Measurements from ENCODE around the gene MAN2A1.

The MAN2A1 gene

DNA sequence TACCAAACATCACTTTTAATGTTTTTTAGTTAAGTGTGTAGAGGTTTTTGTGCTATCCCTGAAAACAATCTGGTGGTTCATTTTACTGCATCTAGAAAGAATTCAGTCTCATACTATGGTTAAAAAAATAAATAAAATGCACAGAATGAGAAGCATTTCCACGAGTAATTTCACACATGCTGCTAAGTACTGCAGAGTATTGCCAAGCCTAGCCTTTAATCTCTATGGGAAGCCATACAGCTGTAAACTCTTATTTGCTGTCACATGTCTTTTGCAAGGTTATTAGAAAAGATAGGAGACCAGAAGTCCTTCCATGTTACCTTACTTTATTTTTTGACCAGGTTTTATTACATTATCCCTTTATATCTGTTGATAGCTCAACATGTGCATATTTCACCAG lies 37.6 kb upstream of the MAN2A1 start:
- no peaks in the 10 kb centered on the region for H3K79me2 ChIP-seq (ENCODE audit: low read length)
- H3K9me3 ChIP-seq (replicated peaks; ENCODE audit: insufficient read depth, low read length), result no peaks in the 10 kb centered on the region
- no peak overlapping the region for H3K4me2 ChIP-seq (ENCODE audit: low read depth, low read length)
- H2AFZ ChIP-seq (ENCODE audit: low read length), result no peak overlapping the region
- no peak overlapping the region for H3K9ac ChIP-seq (ENCODE audit: low read length)
- H3K27ac ChIP-seq (ENCODE audit: low read length), result no peak overlapping the region
- H3F3A ChIP-seq (ENCODE audit: insufficient read depth, low read length), result no peaks in the 10 kb centered on the region
- H3K4me3 ChIP-seq (ENCODE audit: low read length), result no peak overlapping the region
- no peaks in the 10 kb centered on the region for H4K20me1 ChIP-seq (ENCODE audit: insufficient read depth, low read length)
- no peaks in the 10 kb centered on the region for H3K36me3 ChIP-seq (replicated peaks; ENCODE audit: insufficient read depth, low read length)
- peaks cover 9% of the 10 kb centered on the region for H3K4me1 ChIP-seq (ENCODE audit: low read length)
- H3K9me2 ChIP-seq (replicated peaks; ENCODE audit: insufficient read depth, low read length), result no peaks in the 10 kb centered on the region
- TF ChIP-seq EZH2phosphoT487 (IDR thresholded peaks at IDR 0.05; ENCODE audit: low read length), result no peak
- TF ChIP-seq EZH2 (optimal IDR thresholded peaks at IDR 0.05; ENCODE audit: low read depth, low read length), result no peak
- TF ChIP-seq, protein P1, sequence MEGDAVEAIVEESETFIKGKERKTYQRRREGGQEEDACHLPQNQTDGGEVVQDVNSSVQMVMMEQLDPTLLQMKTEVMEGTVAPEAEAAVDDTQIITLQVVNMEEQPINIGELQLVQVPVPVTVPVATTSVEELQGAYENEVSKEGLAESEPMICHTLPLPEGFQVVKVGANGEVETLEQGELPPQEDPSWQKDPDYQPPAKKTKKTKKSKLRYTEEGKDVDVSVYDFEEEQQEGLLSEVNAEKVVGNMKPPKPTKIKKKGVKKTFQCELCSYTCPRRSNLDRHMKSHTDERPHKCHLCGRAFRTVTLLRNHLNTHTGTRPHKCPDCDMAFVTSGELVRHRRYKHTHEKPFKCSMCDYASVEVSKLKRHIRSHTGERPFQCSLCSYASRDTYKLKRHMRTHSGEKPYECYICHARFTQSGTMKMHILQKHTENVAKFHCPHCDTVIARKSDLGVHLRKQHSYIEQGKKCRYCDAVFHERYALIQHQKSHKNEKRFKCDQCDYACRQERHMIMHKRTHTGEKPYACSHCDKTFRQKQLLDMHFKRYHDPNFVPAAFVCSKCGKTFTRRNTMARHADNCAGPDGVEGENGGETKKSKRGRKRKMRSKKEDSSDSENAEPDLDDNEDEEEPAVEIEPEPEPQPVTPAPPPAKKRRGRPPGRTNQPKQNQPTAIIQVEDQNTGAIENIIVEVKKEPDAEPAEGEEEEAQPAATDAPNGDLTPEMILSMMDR (IDR thresholded peaks at IDR 0.05; ENCODE audit: low read length), result no peak
- no peaks in the 10 kb centered on the region for H3K27me3 ChIP-seq (replicated peaks; ENCODE audit: insufficient read depth, low read length)
- DNase-seq, result no peak

DNA sequence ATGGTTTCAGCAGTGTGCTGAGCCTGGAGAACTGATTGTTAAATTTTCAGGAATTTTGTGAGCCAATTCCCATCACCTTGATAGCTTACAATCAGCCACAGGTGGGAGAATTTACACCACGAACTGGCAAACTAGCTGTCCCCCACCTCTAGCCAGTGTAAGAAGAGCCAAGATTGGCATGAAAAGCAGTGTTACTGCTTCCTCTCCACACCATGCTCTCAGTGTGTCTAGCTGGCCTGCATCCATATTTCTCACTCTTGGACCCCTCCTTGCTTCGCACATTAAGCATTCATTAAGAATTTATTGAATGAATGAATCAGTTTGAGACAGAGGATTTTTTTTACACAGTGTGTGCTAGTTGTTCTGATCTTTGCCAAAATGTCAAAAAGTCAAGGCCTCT lies 36.7 kb upstream of the MAN2A1 start:
- no peak overlapping the region for H2AFZ ChIP-seq (ENCODE audit: low read length)
- no peaks in the 10 kb centered on the region for H3K27me3 ChIP-seq (replicated peaks; ENCODE audit: insufficient read depth, low read length)
- H3K36me3 ChIP-seq (replicated peaks; ENCODE audit: insufficient read depth, low read length), result no peaks in the 10 kb centered on the region
- no peak overlapping the region for H3K4me3 ChIP-seq (ENCODE audit: low read length)
- H3K4me2 ChIP-seq (ENCODE audit: low read depth, low read length), result no peak overlapping the region
- TF ChIP-seq EZH2phosphoT487 (IDR thresholded peaks at IDR 0.05; ENCODE audit: low read length) (no peak), EZH2 (optimal IDR thresholded peaks at IDR 0.05; ENCODE audit: low read depth, low read length) (no peak)
- TF ChIP-seq, protein P1 (IDR thresholded peaks at IDR 0.05; ENCODE audit: low read length), result no peak
- H4K20me1 ChIP-seq (ENCODE audit: insufficient read depth, low read length), result no peaks in the 10 kb centered on the region
- no peaks in the 10 kb centered on the region for H3K79me2 ChIP-seq (ENCODE audit: low read length)
- H3K9me3 ChIP-seq (replicated peaks; ENCODE audit: insufficient read depth, low read length), result no peaks in the 10 kb centered on the region
- H3K27ac ChIP-seq (ENCODE audit: low read length), result no peak overlapping the region
- no peaks in the 10 kb centered on the region for H3K9me2 ChIP-seq (replicated peaks; ENCODE audit: insufficient read depth, low read length)
- no peak for DNase-seq
- H3K9ac ChIP-seq (ENCODE audit: low read length), result no peak overlapping the region
- peaks cover 13% of the 10 kb centered on the region for H3K4me1 ChIP-seq (ENCODE audit: low read length)
- H3F3A ChIP-seq (ENCODE audit: insufficient read depth, low read length), result no peaks in the 10 kb centered on the region

DNA sequence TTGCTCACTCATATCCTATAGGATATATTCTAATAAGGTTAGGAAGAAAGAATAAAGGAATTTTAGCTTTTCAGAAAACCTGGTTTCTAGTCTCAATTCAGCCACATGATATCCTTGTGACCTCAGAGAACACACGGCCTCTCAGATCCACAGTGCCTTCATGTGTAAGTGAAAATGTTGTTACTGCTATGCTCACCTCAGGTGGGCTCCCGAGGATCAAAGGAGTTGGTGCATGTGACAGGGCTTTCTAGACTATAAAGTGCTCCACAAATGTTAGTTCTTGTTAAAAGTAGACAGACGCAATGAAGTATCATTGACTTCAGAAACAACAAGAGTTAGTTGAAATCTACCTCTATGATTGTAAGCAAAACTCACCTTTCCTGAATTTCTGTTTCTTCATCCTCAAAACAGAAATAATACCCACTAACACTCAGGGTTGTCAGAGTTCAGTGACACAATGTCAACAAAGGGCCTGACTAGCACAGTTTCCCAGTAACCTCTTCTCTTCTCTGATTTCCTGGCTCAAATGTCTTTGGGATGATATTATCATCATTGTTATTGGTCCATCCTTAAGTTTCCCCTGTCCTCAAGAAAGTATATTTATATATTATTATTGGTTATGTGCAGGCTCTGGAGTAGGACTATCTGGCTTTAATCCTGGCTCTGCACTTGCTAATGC lies 36.0 kb upstream of the MAN2A1 start:
- Histone ChIP-seq H3K9me3 (replicated peaks; ENCODE audit: insufficient read depth, low read length) (no peaks in the 10 kb centered on the region), H3K36me3 (replicated peaks; ENCODE audit: insufficient read depth, low read length) (no peaks in the 10 kb centered on the region), H3K27ac (ENCODE audit: low read length) (no peak overlapping the region), H3K4me3 (ENCODE audit: low read length) (no peak overlapping the region), H2AFZ (ENCODE audit: low read length) (no peak overlapping the region), H3K9me2 (replicated peaks; ENCODE audit: insufficient read depth, low read length) (no peaks in the 10 kb centered on the region), H3K4me2 (ENCODE audit: low read depth, low read length) (no peak overlapping the region), H3K79me2 (ENCODE audit: low read length) (no peaks in the 10 kb centered on the region), H3K27me3 (replicated peaks; ENCODE audit: insufficient read depth, low read length) (no peaks in the 10 kb centered on the region), H4K20me1 (ENCODE audit: insufficient read depth, low read length) (no peaks in the 10 kb centered on the region), H3K9ac (ENCODE audit: low read length) (no peak overlapping the region), H3K4me1 (ENCODE audit: low read length) (peaks cover 13% of the 10 kb centered on the region), H3F3A (ENCODE audit: insufficient read depth, low read length) (no peaks in the 10 kb centered on the region)
- no peak for DNase-seq
- TF ChIP-seq EZH2phosphoT487 (IDR thresholded peaks at IDR 0.05; ENCODE audit: low read length) (no peak), EZH2 (optimal IDR thresholded peaks at IDR 0.05; ENCODE audit: low read depth, low read length) (no peak)
- TF ChIP-seq, protein P1 (IDR thresholded peaks at IDR 0.05; ENCODE audit: low read length), result no peak

All from MM.1S (cell line).